ENCODE results near the gene TMEM253.

Gene TMEM253

GRCh38 chr14:21106176-21106497 lies 5.3 kb downstream of the TMEM253 start:
- DNase-seq: no peak

DNA sequence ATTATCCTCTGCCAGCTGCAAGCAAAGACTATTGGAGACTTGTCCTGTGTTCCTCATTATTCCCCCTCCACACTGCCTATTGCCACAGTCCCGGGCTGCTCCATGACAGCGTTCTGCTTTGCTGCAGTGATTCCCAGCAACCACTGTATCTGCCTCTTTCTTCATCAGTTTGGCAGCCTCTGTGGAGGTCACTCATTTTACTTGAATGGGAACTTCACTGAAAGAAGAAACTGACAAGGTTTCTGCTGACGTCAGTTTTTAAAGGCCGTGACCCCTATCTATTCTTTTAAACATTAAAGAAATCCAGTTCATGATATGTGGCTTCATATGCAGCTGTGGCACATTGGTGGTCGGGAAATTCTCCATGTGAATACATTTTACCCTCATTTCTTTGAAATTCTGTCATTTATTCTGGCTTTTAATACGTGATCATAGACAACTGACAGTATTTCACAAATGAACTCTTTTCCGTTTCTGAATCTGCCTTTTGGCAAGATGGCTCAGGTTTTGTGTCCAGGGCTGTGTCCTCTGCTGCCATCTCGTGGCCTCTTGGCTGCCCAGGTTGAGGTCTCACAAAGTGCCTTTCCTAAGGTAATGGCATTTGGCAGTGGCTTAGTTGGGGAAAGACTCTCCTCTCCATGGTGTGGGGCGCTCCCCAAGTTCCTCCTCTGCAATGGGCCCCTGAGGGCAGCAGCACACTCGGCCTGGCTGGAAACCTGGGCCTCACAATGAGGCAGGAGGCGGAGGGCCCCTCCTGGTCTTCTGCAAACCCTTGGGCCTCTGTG lies 5.8 kb downstream of the TMEM253 start:
- DNase-seq: peak; percentile 85

- no peak for DNase-seq
These were observed 6.5 kb downstream of the TMEM253 start for GRCh38 chr14:21107283-21107800.

DNA sequence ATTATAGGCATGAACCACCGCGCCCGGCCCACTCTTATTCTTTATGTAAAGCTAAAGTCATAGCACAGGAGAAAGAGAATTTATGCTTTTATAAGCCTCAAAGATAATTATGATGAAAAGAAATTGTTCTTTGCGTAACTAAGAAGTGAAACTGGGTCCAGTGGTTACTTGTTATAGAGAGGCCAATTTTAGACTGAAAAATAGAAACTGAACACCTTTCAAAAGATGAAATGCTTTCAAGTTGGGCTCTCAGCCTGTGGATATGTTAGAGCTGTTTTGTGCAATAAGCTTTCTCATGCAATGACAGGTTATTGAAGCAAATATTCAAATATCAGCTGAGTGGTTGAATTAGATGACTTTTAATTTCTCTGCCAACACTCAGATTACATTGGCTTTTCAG lies 7.9 kb downstream of the TMEM253 start:
- DNase-seq: no peak

- peak; percentile 83 for DNase-seq
These were observed 8.7 kb downstream of the TMEM253 start for GRCh38 chr14:21109377-21110138.

DNA sequence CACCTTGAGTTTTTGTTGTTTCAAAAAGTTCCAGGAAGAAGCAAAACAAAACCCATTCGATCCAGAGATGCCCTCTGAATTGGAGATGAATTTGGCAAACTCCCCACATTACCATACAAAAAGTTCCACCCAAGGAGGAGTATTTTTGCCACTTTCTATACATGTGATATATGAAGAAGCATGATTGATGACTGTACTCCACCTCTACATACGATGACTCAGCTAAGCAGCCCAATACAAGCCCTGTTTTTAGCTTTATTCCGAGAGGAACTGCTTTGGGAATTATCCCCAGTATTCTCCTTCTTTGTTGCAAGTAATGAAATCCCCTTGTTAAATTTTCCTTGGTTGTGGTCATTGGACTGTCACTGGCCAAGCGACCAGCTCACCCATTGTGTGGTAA lies 11.4 kb downstream of the TMEM253 start:
- no peak for DNase-seq

GRCh38 chr14:21113369-21113768 lies 12.5 kb downstream of the TMEM253 start:
- no peak for DNase-seq

DNA sequence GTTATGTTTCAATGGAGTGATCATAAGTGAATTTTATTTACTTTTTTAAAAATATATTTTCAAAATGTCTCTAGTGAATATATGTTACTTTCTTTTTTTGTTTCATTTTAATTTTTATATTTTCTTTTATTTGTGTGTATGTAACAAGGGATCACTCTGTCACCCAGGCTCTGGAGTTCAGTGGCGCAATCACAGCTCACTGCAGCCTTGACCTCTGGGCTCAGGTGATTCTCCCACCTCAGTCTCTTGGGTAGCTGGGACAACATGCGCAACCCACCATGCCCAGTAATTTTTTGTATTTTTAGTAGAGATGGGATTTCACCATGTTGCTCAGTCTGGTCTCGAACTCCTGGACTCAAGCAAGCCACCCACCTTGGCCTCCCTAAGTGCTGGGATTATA lies 18.1 kb downstream of the TMEM253 start:
- no peak for DNase-seq

- DNase-seq: no peak
These were observed 19.8 kb downstream of the TMEM253 start for GRCh38 chr14:21120686-21121085.

DNA sequence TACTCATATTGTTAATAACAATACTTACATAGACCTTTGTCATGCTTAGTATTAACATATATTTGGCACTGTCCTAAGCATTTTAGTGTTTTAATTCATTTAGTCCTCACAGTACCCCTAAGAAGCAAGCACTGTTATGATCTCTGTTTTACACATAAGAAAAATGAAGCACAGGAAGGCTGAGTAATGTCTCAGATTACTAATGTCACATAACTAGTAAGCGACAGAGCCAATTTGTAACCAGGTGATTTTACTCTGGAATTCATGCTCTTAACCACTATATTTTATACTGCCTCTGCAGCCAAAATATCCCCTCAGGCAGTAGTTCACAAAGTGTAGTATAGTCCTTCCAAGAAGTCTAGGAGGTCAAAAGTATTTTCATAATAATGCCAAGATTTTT lies 20.3 kb downstream of the TMEM253 start:
- no peak for DNase-seq

DNA sequence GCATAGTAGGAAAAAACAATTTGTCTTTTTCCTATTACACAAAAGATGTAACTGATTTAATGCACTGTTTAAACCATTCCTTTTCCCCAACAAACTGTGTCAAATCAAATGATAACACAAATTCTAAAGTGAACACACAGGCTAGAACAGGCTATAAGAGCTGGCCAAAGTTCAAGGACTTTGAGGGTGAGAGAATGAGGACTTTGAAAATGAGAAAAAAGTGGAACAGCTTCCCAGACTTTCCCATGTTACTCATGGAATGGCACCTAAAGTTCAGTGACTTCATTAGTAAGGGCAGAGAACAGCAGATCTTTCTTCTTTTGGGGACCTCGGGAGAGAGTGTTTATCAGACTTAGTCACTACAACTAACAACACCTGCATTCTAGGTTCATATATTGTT lies 22.6 kb downstream of the TMEM253 start:
- DNase-seq: no peak

DNA sequence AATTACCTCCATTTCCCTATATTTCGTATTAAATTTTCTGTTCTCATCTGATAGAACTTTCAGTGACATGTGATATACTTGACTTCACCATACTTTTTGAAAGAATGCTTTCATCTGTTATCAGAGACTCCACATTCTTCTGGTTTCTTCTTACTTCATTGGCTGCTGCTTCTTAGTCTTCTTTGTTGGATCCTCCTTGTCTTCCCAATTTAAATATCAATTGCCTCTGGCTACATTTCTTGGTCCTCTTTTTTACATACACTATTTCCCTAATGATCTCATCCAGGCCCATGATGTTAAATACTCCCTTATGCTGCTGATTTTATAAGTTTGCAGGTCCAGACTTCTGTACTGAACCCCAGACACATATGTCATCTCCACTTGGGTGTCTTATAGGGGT lies 33.0 kb downstream of the TMEM253 start:
- no peak for DNase-seq

GRCh38 chr14:21136024-21136423 lies 35.2 kb downstream of the TMEM253 start:
- DNase-seq: peak; percentile 12

- DNase-seq: no peak
These were observed 41.5 kb downstream of the TMEM253 start for GRCh38 chr14:21142357-21142756.

DNA sequence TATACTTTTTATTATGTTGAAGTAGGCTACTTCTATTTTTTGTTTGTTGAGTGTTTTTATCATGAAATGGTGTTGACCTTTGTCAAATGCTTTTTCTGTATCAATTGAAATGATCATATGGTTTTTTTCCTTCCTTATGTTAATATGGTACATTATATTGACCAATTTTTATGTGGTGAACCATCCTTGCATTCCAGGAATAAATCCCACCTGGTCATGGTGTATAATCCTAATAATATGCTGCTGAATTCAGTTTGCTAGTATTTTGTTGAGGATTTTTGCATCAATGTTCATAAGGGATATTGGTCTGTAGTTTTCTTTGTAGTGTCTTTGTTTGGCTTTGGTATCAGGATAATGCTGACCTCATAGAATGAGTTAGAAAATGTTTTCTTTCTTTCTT lies 44.6 kb downstream of the TMEM253 start:
- DNase-seq: no peak

- no peak for DNase-seq
These were observed 48.9 kb downstream of the TMEM253 start for GRCh38 chr14:21149641-21150367.

Data from activated CD4-positive, alpha-beta T cell treated with anti-CD3 and anti-CD28 coated beads, Interleukin-2, Interleukin-6, amounts not matched to agents 100 ng/mL and 50 ng/mL, durations not matched to agents 16 hours and 8 hours (primary cell).